A673 (cell line): ENCODE measurements around the gene COBL.

Experiments
- EZH2 ChIP-seq: fragments of 200-600 bp; sonication (generic); IDR thresholded peaks from 2 replicates; pipeline ENCODE4 v1.6.1; 2017; ENCODE audit warnings: borderline replicate concordance, low read depth, mild to moderate bottlenecking, mixed read lengths, antibody characterized with exemption, low read length; ENCODE audit not compliant: poor library complexity, severe bottlenecking
- TF ChIP-seq, protein P1 (sequence below): fragments of 300-800, 200-600 bp; sonication (generic); conservative IDR thresholded peaks from 2 replicates; pipeline ENCODE4 v1.5.1; 2017; ENCODE audit warnings: low read depth, mild to moderate bottlenecking, antibody characterized with exemption, low read length, moderate library complexity, mixed read lengths

DNA sequence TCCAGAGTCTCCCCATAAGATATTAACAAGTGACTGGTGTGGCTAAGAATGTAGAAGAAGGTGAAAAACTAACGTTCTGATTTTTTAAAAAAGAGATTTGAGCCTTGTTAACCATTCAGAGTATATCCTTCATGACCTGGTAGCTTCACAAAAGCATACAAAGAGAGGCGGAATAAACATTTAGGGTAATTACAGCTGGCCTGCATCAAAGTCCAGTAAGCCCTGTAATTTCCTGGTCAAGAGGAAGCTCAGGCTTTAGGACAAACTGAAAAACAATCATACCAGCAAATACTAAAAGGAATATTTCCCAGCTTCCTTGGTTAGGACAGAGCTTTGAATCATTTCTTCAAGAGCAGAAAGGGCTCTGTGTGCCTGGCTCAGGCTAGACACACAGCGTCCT, 165.2 kb downstream of the COBL start:
- TF ChIP-seq, protein P1, sequence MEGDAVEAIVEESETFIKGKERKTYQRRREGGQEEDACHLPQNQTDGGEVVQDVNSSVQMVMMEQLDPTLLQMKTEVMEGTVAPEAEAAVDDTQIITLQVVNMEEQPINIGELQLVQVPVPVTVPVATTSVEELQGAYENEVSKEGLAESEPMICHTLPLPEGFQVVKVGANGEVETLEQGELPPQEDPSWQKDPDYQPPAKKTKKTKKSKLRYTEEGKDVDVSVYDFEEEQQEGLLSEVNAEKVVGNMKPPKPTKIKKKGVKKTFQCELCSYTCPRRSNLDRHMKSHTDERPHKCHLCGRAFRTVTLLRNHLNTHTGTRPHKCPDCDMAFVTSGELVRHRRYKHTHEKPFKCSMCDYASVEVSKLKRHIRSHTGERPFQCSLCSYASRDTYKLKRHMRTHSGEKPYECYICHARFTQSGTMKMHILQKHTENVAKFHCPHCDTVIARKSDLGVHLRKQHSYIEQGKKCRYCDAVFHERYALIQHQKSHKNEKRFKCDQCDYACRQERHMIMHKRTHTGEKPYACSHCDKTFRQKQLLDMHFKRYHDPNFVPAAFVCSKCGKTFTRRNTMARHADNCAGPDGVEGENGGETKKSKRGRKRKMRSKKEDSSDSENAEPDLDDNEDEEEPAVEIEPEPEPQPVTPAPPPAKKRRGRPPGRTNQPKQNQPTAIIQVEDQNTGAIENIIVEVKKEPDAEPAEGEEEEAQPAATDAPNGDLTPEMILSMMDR, result no peak
- TF ChIP-seq EZH2, result no peak
